Measurements from ENCODE around the gene ELFN1.

ELFN1 gene

DNA sequence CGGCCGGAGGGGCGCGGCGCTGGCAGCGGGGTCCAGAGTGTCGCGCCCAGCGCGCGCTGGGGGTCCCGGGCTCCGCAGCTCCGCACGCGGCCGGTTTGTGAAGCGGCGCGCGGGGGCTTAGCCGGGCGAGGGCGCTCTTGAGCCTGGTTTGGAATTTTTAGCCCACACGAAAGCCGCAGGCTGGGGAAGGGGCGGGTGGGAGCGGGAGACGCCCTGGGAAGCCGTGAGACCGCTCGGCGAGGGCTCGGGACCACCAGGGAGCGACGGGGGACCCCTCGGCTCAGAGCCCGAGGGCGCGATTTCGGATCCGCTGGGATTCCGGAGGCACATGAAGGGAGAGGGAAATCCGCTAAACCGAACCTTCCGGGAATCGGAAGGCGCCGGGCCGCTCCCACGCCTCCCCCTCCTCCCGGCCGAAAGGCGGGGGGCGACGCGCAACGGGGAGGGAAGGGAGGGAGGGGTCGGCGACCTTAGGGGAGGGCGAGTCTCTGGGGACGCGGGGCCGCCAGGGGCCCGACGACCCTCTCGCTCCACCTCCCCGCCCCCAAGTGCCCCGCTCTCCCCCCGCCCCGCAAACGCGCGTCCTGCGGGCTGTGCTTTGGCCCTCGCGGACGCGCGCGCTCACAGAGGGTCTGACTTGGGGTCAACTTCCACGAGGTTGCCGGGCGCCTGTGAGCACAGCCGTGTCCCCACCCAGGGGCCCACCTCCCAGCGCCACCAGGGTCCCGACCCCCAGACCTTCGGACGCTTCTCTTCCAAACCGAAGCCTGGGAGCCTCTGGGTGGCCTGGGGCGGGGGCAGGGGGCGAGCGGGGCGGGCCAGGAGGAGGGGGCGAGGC, 5.1 kb upstream of the ELFN1 start:
- peak in 1 of 2 experiments; percentile 68 for DNase-seq

DNA sequence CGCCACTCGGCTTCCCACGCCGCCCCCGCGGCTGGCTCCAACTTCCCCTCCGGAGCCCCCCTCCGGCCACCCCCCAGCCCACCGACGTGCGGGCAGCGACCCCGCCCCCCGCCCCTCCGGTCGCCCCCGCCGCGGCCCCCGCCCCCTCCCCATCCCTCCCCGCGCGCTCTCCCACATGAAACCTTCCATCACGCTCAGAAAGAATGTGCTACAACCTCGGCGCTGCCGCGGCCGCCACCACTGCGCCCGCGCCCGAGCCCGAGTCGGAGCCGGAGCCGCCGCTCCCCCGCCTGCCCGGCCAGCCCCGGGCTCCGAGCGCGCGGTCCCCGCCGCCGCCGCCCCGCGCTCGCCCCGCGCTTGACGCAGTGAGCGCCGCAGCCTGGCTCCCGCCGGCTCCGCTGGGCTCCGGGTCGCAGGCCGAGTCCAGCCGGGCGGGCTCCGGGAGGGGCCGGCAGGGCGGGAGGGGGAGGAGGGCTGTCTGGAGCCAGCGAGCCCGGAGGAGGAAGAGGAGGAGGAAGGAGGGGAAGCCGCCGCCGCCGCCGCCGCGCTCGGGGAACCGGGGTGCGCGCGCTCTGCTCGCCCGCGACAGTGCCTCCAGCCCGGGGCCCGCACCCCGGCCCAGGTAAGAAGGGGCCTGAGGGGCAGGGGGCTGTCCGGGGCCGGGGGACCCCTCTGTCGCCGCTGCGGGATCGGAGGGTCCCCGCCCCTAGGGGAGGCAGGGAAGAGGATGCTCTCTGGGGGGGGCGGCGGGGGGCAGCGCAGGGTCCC, 4.3 kb upstream of the ELFN1 start:
- DNase-seq: no peak

DNA sequence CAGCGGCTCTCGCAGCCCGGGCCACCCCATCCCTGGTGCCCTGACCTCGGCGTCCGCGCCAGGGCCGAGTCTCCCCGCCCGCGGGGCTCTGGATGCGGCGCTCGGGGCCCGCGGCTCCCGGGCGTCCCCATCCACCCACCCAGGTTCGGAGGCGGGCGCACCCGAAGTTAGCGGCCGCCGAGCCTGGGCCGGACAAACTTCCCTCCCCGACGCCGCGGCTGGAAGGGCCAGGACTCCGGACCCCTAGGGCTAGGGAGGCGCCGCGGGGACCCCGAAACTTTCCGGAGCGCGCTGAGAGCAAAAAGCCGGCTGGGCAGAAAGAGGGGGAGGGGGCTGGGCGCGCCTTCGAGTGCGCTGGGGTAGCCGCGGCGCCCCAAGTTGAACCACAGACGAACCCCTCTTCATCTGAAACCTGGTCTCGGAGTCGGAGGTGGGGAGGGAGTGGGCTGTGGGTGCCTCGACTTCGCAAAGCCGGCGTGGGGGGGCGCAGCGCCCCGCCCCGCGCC, 3.7 kb upstream of the ELFN1 start:
- DNase-seq: no peak

DNA sequence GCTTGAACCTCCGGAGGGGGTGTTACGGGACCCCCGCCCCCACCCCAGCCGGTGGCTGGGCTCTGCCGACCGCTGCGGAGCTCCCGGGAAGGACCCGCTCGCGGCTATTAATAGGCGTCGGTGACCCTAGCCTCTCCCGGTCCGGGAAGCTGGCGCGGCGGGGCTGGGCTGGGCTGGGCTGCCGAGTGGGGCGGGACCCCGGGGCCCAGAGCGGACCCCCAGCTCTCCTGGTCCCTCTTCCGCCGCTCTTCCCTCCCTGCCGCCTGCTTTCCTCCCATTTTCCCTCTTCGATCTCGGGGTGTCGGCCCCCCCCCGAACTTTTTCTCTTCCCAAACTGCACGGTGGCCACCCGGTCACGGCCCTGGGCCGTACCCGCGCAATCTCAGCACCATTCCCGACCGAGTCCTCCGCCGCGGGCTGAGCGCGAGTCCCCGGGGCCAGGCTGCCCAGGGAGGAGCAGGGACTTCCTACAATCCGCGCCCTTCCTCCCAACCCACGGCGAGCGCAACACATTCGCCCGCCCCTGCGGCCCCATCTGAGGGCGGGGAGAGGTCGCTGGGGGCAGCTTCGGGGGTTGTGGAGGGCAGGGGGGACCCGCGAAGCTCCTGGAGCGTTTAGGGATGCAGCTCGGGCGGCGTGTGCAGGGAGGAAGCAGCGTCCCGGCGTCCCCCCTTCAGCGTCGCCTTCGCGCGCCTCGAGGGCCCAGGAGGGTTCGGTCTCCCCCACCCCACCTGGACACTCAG, 3.1 kb upstream of the ELFN1 start:
- no peak for DNase-seq

DNA sequence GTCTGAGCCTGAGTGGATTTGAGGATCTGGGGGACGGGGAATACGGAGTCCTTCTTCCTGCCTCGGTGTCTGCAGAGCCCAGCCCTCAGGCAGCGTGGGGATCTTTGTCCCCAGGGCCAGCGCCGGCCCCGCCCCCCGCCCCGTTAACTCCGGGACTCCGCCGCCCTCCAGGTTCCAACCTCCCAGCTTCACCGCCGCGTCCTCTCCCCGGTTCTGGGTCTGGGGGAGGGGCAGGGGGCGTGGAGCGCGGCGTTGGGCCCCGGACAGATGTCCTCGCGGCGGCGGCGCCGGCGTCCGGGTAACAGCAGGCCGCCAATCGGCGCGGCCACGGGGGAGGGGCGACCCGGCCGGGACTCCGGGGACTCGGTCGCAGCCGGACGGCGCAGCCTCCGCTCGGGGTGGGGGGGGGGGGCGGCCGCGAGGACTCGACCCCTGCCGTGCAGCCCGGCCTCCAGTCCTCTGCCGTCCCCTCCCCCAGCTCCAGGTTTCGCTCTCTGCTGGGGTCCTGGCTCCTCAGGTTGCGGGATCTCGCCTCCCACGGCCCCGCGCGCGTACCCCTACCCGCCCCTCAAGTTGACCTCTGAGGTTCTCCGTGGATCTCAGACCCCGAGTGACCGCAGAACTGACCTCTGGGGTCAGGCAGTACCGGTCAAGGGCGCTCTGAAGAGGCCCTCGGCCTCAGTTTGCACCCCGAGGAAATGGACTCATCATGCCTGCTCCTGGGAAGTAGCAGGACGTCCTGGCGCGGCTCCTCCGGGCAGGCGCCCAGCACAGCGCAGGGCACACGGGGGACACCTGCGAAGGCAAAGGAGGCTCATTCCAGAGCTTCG, 2.3 kb upstream of the ELFN1 start:
- no peak for DNase-seq

DNA sequence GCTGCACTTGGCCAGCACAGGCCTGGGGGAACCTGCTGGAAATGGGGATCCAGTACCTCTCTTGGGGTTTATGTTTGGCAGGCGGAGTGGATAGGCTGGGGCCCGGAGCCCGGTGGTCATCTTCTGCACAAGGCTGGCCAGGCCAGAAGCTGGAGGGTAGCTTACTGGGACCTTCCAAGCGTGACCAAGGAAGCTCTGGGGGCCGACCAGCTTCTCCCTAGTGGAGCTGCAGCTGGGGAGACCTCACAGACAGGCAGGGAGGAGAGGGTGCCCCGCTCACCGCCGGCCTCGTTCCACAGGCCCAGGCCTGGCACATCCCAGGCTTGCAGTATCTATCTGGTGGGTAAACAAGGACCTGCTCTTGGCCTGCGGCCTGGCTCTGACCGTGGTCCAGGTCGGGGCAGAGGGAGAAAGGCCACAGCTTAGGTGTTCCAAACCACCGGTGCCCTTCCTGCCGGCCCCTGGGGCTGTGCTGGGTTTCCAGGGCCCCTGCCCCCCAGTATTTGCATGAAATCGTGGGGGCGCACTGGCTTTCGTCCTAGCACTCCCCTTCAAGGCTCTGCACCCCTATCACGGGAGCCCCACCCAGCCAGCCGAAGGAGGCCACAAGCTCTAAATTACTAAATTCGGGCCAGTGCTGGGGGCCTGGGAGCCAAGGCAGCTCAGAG, 1.5 kb upstream of the ELFN1 start:
- DNase-seq: no peak

DNA sequence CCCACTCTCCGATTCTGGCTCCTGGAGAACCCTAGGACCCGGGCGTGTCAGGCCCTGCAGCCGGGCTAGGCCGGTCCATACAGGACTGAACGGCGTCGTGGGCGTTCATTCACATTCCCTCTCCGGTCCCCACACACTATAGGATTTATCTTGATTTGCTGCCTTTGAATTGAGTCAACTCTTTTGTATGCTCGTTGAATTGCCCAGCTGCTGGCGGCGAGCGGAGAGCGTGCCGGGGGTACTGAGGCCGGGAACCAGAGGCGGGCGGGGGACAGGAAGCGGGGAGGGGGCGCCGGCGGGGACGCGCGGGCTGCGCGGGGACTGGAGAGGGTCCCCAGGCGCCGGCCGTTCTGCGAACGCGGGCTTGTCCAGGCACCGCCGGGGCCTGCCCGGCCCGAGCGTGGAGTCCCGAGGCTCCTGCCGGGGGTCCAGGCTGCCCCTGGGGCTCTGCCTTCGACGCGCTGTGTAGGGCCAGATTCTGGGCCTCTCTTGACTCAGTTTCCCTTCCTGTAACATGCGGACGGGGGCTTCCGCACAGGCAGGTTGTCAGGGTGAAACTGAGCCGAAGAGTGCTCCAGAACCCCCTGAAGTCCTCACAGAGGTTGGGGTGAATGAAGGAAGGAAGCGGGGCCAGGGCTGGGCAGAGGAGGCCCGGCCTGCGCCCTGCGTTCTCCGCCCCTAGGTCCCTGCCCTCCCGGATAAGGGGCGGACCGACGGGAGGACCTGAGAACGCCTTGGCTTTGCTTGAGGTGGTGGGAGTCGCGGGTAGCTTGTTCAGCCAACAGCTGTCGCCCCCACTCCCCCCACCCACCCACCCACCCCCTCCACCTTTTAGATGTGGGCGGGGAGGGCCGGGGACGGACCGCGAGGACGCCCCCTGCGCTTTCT, 769 bp upstream of the ELFN1 start:
- DNase-seq: no peak

DNA sequence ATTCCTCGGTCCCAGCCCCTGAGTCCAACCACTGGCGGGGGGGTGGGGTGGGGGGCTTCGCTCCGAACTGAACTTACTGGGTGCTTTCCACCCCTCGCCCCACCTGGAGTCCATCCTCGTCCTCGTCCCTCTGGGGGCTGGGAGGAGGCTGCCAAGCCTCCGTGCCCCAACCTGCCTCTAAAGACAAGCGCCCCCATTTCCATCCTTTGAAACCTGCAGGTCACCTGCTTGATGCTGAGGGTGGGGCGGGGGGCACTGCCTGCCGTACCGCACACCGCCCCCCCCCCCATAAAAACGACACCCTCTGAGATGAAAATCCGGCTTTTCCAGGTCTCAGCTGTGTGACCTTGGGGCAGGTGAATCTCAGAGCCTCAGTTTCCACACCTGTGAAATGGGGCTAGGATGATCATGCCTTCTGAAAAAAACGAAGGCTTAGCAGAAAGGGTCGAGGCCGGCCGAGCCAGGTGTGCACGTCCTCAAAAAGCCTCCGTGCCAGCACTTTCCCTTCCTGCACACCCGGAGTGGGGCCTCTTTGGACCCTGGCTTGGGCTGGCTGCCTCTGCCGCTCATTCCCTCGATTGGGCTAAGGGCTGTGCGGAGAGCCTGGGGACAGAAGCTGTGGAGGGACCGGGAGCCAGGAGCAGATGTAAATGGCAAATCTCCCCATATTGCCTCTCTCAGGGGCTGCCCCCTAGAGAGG, 967 bp downstream of the ELFN1 start:
- DNase-seq: no peak

DNA sequence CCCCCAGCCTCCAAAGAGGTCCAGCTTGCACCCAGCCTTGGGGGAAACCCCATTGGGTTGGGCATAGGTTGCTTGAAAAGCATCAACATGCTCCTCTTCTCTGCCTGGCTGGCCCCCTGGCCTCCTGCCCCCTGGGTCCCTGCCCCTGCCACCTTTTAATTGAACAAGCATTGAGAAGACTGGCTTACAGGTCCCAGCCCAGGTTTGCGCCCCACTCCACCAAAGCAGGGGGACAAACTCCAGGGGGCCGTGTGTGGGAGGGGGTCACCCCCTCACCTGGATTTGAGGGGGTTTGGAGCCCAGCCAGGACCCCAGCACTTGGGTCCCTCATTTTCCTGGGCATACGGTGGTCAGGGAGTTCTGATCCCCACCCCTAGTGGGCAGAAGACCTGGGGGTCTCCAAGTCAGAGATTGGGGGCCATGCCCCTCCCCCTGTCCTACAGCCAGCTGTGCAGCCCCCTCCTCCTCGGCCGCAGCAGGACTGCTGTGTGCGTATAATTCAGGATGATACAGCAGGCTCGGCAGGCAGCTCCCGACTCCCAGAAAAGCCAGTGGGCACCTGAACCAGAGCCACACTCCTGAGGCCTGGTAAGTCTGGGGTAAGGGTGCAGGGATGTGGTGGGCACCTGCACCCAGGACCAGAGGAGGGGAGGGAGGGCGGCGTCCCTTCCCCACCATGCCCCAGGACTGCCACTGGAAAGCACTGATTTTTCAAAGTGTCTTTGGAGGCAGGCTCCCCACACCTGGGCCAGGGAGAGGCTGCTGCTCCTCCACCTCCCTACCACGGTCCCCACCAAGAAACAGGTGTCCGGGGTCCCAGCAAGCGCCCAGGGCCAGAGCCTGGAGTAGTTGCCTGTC, 1.7 kb downstream of the ELFN1 start:
- DNase-seq: no peak

DNA sequence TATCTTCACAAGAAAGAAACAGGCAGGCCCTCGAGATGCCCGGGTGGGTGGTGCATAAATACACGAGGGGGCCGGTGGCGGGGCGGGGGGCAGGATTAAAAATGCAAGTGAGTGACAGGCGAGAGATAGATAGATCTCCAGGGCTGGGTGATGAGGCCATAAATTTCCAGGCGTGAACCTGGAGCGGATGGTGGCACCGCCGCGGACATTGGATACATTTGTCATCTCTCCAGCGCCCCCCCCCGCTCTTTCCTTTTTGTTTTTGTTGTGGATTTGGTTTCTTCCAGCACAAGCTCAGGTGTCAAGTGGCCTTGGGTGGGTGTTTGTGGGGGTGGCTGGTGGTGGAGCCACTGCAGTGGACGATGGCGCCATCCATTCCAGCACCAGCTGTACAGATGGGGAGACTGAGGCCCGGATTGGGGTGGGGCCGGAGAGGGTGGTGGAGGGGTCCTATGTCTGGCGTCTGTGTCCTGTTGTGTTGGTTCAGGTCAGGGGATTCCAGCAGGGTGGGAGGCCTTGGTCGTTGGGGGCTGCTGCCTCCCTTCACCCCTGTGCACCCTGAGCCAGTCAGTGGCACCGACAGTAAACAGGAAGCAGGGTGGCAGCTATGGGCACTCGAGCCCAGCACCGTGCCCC, 2.9 kb downstream of the ELFN1 start:
- DNase-seq: no peak

DNA sequence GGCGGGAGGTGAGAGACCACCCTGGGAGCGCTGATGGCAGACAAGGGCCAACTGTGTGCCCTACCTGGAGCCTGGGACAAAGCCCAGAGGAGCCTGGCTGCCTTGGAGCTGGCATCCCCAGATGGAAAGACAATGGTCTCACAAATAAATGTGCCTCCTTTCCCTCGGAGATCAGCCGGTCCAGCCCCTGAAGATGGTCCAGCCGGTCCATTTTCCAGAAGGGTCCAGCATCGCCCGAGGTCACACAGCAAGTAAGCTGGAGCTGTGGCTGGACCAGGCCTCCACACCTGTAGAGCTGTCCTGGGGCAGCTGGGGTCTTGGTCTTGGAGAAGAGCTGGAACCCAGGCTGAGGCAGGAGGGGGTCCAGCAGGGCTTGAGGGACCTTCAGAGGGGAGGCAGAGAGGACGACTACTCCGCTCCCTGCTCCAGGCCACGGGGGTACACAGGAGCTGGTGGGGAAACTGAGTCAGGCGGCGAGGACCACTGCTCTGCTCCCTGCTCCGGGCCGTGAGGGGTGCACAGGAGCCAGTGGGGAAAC, 3.6 kb downstream of the ELFN1 start:
- DNase-seq: no peak

DNA sequence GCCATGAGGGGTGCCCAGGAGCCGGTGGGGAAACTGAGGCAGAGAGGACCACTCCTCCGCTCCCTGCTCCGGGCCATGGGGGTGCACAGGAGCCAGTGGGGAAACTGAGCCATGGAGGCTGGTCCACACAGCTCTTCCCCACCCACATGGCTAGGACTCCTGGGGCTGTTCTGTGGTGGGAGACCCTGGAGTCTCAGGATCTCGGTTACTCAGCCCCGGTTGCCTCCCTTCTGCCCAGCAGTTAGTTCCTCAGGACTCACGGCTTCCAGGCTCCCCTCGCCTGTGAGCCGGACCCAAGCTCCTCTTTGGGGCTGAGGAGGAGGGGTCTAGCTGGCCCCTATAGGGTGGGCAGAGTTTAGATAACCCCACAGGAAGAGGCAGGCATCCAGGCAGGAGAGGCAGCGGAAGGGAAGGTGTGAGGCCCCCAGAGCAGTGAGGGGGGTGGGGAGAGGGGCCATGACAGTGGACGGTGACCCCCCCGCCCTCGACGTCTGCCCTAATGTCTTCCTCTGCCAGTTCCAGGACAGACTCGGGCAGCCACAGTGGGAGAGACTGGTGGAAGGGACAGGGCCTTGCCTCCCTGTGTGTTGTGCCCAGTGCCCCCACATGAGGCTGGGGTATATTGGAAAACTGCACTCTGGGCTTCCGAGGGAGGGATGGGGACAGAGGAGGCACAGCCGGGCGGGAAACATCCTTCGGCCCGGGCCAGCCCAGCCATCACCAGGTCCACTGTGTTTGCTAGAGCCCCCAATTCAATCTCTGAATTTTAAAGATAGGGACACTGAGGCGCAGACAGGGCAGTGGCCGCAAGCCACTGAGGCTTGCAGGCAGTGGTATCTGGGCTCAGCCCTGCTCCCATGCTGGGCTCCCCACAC, 4.3 kb downstream of the ELFN1 start:
- no peak for DNase-seq

DNA sequence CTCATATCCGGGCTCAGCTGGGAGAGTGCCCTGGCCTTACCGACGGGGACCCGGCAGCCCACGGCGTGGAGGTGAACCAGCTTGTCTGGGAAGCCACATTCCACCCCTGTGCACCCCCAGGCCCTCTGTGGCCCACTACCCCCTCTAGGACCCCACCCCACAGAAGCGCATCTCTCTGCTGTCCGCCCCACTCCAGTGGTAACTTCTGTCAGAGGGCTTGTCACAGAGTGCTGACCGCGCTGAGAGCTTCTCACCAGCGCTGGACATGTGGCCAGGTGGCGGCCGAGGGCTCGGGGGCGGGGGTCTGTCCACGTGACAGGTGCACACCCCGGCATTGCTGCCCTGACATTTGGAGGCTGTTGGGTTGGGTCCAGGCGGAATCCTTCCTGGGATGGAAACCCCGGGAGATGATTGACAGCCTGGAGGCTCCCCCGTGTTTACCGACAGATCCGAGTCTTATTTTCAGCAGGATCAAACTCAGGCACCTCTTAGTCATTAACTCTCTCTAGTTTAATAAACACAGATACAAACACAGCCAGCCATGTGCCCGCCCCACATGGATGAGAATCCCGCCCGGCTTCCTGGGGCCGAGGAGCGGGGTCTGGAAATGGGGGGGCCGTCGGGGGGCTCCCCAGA, 5.1 kb downstream of the ELFN1 start:
- no peak for DNase-seq

DNA sequence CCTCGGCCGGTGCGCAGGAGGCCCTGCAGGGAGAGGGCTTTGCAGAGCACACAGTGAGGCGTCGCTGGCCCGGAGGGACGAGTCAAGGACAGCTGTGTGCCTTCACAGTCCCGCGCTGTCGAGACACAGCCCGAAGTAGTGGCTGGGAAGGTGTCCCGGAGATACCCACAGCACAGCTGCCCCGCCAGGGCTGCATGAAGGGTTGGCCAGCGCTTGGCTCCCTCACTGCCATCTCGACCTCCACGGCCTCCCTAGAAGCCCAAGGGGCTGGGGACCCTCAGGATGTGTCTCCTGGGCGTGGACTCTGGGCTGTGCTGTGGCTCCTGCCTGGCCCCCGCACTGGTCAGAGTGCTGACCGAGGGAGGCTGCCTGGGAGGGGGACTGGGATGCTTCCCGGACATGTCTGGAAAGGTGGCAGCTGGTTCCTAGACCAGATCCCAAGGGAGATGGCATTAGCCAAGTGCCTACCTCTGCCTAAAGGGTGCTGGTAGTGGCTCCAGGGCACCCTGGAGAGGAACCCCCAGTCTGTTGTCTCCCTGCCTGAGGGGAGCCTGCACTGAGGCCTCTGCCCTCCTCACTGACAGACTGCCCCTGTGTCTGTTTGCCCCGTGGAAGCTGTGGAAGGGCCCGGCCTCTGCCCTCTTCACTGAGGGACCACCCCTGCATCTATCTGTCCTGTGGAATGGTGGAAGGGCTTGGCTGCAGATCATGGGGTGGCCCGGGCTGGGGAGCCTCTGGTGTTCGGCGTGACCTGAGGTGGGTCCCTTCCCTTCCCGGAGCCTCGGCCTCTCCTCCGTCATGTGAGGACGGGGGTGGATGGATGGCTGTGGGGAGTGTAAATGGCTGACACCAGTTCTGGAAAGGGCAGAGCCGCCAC, 5.8 kb downstream of the ELFN1 start:
- no peak for DNase-seq

DNA sequence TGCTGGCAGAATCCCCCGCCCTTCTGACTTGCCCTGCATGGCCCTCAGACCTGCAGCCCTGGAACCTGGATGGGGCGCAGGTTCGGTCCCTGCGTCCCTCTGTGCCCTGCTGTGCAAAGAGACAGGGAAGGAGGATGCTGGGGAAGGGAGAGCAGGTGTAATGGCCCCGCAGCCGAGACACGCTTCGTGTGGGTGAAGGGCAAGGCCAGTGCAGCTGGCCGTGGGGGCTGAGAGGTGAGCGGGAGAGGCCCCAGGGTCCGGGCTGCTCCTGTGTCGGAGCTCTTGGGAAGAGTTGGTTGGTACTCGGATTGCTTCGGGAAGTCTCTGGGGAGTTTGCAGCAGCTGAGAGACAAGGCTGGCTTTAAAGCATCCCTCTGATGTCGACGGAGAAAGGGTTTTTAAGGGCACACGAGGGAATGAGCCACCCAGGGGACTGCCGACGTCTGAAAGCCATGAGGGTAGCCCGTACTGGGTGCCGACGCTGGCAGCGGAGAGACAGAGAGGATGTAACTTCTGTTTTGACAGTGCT, 6.5 kb downstream of the ELFN1 start:
- no peak for DNase-seq
